ENCODE data around the gene CTSC.
"Not testable (repeated sequence)": the region's sequence is repeated elsewhere in the genome, so short reads cannot be mapped to it uniquely, and the experiment has no call there.

CTSC gene

GRCh38 chr11:88282747-88283515 lies 54.6 kb downstream of the CTSC start:
- DNase-seq (ENCODE audit: low read depth, low spot score) = no peak

DNA sequence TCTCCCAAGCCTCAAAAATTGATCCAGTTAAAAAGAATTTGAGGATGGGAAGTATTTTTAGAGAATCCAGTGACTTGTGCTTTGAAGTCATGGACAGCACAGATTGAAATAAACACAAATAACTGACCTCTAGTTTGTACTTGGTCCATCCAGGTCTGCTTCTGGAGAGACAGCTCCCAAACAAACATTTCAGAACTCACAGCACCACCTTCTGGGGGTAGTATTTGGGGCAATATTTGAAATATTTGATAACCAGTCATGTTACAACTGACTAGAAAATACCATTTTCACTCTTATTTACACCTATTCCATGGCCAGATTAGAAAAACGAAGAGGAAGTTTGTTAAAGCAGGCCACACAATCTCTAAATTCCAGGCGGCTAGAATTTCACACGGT lies 56.2 kb downstream of the CTSC start:
- no peak for DNase-seq (ENCODE audit: low read depth, low spot score)

DNA sequence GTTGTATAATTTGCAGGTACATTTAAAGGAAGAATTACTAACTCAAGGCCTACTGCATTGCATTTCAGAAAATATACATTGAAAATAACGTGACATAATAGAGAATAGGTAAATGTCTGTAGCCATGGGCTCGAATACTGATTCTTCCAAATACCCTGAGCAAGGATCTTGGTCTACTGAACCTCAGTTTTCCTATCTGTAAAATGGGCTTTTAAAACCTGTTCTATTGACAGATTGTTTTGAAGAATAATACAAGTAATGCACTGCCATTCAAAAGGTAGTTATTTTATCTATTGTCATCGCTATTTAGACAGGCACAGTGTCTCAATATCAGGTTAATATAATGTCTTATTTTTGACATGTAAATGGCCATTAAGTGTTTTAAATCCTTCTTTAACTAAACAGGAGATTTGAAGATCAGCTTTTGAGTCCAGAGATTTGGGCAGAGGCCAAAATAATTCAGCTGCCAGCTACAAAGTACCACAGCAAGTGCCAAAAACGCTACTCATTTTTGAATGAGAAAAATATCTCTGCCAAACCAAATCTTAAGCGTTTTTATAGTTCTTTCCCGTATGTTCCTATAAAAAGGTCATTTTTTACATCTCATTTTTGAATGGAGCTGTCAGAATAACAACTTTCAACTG lies 56.7 kb downstream of the CTSC start:
- no peak for DNase-seq (ENCODE audit: low read depth, low spot score)

DNA sequence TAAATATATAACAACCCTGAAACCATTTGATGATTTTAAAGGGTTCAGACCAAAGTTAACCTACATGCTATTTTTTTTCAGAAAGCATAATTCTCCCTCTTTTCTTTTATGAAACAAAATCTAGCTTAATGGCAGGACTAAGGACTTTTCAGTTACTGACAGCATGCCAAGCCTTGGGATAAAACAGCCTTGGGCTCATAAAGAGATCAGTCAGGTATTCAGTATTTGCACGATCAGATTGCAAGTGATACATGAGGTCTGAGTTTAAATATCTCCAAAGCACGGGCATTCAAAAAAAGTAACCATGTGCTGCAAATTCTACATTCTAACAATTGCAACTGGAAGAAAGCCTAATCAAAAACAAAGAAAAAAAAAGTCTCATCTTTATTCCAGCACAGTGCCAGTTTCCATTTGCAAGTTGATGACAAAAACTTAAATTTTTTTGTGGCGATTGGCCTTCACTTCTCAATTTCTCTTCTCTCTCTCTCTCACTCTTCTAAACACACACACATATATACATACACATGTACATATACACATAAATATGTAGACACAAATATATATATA lies 60.1 kb downstream of the CTSC start:
- no peak for DNase-seq (ENCODE audit: low read depth, low spot score)

DNA sequence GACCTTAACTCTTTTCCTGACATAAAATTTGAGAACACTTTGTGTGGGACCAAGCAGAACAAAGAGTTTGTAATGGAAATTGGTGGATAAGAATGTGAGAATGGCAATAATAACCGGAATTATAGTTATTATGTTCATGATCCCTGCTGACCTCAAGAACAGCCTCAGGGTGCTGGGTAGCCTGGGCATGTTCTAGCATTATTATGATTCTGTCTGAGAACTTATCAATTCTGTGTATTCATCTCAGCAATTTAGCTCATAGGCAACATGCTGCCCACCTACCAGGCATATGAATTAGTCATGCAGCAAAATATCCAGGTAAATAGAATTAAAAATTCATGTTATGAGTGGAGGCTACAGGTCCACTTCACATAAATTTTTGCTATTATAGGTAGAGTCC lies 61.9 kb downstream of the CTSC start:
- no peak for DNase-seq (ENCODE audit: low read depth, low spot score)

DNA sequence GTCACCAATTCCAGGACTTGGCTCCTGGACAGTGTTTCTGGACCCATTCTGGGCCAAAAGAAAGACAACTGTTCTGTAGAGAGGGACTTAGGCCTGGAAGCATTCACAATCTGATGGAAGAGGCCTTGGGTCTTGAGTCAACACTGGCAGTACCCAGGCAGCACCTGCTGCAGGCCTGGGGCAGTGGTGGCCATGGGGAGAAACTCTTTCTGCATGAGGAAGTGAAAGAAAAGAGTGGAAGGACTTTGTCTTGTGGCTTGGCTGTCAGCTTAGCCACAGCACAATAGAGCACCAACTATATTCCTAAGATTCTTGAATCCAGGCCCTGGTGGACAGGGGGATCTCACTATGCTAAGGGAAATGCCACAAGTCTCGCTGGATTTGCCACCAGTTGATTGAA lies 70.6 kb downstream of the CTSC start:
- no peak for DNase-seq (ENCODE audit: low read depth, low spot score)

DNA sequence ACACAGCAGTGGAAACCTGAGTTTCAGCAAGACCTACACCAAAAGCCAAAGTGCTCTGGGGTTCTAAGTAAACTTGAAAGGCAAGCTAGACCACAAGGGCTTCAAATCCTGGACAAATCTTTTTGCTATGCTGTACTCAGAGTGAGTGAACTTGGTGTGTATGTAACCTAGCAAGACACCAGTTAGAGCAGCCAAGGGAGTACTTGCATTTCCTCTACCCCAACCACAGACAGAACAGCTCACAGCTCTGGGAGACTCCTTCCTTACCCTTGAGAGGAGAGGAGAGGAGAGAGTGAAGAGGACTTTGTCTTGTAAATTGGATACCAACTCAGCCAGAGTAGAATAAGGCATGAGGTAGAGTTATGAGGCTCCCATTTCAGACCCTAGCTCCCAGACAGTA lies 71.4 kb downstream of the CTSC start:
- DNase-seq (ENCODE audit: low read depth, low spot score) = no peak

DNA sequence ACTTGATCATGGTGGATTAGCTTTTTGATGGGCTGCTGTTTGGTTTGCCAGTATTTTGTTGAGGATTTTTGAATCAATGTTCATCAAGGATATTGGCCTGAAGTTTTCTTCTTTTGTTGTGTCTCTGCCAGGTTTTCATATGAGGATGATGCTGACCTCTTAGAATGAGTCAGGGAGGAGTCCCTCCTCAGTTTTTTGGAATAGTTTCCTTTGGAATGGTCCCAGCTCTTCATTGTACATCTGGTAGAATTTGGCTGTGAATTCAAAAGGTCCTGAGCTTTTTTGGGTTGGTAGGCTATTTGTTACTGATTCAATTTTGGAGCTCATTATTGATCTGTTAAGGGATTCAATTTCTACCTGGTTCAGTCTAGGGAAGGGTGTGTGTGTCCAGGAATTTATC lies 78.1 kb downstream of the CTSC start:
- no peak for DNase-seq (ENCODE audit: low read depth, low spot score)

GRCh38 chr11:88252208-88252607 lies 85.3 kb downstream of the CTSC start:
- DNase-seq (ENCODE audit: low read depth, low spot score) = no peak

DNA sequence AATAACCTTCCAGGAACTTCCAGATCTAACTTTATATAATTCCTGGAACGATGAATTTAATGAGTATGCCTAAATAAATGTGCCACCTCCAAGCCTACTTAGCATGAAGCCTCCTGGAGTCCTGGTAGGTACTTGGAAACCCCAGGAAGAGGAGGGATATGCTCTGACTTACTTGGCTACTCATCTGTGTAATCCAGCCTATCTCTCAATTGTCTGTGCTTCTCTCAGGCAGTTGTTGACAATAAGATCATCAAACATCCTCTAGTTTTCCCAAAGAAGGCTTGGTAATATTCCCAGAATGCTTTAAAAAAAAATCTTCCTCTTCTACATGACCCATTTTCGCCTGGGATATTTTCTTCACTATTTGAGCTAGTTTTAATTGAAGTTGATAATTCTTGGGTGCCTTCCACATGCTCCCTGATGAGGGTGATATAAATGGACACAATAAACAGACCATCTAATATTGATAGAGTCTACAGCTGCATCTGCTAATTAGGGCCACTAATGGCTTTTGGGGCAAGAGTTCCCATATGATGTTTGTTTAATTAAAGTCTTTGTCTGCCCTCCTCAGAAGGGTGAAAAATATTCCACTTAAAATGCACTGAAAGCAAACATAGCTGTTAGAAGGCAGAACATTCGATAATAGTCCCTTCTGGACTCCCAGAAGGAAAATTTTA lies 86.8 kb downstream of the CTSC start:
- no peak for DNase-seq (ENCODE audit: low read depth, low spot score)

GRCh38 chr11:88249706-88250105 lies 87.8 kb downstream of the CTSC start:
- no peak for DNase-seq (ENCODE audit: low read depth, low spot score)

- DNase-seq (ENCODE audit: low read depth, low spot score) = no peak
Observed at GRCh38 chr11:88246696-88247095, 90.8 kb downstream of the CTSC start.

DNA sequence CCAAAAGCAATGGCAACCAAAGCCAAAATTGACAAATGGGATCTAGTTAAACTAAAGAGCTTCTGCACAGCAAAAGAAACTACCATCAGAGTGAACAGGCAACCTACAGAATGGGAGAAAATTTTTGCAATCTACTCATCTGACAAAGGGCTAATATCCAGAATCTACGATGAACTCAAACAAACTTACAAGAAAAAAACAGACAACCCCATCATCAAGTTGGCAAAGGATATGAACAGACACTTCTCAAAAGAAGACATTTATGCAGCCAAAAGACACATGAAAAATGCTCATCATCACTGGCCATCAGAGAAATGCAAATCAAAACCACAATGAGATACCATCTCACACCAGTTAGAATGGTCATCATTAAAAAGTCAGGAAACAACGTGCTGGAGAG lies 92.0 kb downstream of the CTSC start:
- DNase-seq (ENCODE audit: low read depth, low spot score) = not testable (repeated sequence)

Measured in iPS DF 19.7 (cell line).